CD4-positive, alpha-beta T cell treated with Interleukin-10 for 1 hour (primary cell): Measurements from ENCODE around the gene SLC12A9.

Source experiments
- DNase-seq: peaks from one replicate; pipeline ENCODE4 v3.0.0-alpha.2; 2020

Gene SLC12A9

DNA sequence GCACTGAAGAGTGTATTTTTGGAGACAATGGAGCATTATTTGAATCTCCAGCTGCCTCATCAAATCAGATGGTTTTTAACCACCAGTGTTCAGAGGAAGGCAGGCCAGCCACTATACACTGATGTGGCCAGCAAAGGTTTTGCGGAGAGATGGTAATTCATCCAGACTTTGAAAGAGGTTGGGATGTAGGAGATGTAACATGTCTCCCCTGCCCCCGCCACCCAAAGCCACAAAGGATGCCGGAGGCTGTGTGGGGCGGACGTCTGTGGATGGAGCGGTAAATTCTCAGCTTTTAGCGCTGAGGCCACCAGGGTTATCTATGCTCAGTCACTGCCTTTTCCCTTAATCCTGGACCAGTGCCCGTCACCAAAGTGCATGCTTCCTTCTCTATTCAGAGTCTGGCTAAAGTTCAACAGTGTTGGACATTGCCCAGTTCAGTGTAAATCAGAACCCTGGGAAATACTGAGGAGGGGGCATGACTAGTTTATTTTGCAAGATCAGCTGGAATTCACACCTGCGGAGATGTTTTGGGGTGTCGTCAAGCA lies 11.0 kb downstream of the SLC12A9 start:
- no peak for DNase-seq

DNA sequence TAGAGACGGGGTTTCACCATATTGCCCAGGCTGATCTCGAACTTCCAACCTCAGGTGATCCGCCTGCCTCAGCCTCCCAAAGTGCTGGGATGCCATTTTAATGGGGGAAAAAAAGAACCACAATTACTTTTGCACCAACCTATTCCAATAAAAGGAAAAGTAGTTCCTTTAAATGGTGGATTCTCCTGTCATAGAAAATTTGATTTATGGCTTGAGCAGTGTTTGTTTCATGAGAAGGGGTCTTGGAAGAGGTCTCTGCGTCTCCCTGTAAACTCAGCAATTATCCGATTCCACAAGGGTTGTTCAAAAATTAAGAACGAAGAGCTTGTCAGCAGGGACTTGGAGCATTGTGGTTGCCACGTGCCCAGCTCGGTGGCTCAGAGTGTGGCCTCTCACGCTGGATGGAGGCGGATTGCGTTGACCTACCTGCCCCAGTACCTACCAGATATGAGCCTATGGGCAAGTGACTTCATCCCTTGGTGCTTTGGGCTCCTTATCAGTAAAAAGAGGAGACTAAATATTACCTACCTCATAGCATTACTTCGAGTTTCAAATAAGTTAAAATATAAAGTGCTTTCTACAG lies 11.8 kb downstream of the SLC12A9 start:
- no peak for DNase-seq

DNA sequence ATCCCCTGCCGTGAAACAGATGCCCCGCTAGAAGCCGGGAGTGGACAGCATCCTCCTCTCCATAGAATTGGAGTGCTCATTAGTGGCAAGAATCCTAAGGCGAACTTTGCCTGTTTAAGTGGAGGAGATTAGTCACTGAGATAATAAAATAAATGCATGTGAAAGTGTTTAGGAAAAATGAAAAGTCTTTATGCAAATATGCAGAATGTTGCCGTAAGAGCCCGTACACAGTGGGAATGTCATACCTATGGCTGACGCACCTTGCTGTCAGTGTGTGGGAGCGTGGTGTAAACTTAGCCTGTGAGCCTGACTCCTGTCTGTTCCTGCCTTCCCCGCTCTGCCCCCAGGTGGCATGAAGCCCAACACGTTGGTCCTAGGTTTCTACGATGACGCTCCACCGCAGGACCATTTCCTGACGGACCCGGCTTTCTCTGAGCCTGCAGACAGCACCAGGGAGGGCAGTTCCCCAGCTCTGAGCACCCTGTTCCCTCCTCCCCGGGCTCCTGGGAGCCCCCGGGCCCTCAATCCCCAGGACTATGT lies 12.9 kb downstream of the SLC12A9 start:
- no peak for DNase-seq

DNA sequence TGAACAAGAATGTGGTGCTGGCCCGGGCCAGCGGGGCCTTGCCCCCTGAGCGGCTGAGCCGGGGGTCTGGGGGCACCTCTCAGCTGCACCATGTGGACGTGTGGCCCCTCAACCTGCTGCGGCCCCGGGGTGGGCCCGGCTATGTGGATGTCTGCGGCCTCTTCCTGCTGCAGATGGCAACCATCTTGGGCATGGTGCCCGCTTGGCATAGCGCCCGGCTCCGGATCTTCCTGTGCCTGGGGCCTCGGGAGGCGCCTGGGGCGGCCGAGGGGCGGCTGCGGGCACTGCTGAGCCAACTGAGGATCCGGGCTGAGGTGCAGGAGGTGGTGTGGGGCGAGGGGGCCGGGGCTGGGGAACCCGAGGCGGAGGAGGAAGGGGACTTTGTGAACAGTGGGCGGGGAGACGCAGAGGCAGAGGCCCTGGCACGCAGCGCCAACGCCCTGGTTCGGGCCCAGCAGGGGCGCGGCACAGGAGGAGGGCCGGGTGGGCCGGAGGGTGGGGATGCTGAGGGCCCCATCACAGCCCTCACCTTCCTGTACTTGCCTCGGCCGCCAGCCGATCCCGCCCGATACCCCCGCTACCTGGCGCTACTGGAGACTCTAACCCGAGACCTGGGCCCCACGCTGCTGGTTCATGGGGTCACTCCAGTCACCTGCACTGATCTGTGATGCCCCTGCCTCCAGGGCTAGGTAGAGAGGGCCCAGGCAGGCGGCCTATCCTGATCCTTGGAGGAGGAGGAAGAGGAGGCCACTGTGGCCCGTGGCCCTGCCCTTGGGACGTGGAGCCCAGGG lies 13.6 kb downstream of the SLC12A9 start:
- no peak for DNase-seq

DNA sequence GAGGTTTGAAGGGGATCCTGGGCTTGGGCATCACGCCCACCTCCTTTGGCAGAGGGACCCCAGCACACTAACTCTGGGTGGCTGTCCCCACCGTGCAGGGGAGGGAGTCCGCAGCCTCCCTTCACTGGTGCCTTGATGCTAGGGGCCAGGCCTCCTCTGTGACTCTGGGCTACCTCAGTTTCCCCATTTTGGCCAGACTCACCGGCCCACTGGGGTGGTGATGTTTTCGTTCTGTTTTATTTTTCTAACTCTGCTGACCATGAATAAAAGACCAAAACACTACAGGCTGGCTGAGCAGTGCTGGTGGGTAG lies 14.2 kb downstream of the SLC12A9 start:
- no peak for DNase-seq

DNA sequence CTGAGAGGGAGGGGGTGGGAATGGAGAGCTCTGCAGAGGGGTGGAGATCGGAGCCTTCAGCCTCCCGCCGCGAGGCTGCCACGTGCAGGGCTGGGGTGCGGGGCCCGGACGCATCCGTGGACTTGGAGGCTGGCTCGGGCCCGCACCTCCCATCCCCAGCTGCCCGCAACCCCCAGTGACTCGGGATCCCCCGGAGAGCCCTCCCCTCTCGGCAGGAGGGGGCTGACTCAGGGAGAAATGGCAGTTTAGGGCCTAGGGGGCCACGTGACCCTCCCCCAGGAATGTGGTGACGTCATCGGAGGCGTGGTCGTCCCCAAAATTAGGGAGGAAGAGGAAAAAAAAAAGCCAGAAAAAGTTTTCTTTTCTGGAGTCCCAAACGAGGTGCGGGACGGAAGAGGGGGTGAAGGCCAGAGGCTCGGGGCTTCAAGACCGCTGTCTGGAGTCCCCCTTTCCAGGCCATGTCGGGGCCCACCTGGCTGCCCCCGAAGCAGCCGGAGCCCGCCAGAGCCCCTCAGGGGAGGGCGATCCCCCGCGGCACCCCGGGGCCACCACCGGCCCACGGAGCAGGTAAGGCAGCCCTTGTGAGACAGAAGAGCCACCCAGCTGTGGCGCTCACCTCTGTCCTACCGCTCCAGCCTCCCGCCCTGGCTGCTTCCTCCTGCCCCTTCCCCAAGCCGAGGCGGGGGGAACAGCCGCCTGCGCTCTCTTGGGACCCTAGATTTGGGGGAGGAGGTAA lies 14.7 kb downstream of the SLC12A9 start, which contains the start of gene TRIP6:
TRIP6 (plus strand) TSS at position 348 of the 736 bp plus-strand sequence; CDS start at position 459, 111 bp downstream.
- DNase-seq = peak; percentile 53

DNA sequence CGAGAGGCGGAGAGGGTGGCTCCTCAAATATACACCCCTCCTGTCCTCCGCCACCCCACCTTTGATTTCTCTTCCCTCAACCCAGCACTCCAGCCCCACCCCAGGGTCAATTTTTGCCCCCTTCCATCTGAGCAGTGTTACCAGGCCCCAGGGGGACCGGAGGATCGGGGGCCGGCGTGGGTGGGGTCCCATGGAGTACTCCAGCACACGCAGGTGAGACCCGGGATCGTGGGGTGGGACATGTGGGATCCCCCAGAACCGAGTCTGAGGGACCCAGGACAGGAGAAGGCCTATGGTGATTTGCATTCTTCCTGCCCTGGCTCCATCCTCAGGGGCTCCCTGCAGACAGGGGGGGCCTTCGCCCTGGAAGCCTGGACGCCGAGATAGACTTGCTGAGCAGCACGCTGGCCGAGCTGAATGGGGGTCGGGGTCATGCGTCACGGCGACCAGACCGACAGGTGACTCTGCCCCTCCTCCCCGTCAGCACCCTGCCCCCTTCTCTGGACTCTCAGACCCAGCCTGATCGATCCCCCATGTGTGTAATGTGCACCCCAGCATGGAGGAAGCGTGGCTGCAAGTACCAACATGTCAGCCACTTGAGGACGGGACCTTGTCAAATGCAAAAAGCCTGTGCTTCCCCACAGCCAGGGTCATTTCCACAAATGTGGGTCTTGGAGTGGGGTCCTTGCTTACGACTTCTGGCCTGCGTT lies 15.4 kb downstream of the SLC12A9 start:
- no peak for DNase-seq

DNA sequence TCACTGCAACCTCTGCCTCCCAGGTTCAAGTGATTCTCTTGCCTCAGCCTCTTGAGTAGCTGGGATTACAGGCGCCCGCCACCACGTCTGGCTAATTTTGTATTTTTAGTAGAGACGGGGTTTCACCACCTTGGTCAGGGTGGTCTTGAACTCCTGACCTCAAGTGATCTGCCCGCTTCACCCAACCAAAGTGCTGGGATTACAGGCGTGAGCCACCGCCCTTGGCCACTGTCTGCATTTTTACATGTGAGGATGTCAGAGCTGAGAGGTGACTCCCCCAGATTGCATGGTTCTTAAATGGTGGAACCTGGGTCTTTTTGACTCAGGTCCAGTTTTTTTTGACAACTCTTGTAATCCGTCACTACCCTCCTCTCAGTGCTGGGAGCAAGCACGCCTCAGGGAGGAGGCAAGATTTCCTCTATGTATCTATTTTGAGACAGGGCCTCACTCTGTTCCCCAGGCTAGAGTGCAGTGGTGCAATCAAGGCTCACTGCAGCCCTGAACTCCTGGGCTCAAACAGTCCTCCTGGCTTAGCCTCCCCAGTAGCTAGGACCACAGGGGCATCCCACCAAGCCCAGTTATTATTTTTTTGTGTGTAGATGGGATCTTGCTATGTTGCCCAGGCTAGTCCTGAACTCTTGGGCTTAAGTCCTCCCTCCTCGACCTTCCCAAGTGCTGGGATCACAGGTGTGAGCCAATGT lies 21.2 kb downstream of the SLC12A9 start:
- DNase-seq = no peak

DNA sequence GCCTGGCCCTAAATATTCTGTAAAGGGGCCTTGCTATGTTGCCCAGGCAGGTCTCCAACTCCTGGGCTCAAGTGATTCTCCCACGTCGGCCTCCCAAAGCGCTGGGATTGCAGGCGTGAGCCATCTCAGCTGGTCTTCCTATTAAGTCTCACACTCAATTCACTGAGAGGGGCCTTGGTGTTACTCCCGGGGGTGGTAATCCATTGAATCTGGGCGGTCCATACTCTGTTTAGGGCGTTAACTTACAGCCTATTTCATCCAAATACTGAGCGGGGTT lies 21.7 kb downstream of the SLC12A9 start:
- no peak for DNase-seq

DNA sequence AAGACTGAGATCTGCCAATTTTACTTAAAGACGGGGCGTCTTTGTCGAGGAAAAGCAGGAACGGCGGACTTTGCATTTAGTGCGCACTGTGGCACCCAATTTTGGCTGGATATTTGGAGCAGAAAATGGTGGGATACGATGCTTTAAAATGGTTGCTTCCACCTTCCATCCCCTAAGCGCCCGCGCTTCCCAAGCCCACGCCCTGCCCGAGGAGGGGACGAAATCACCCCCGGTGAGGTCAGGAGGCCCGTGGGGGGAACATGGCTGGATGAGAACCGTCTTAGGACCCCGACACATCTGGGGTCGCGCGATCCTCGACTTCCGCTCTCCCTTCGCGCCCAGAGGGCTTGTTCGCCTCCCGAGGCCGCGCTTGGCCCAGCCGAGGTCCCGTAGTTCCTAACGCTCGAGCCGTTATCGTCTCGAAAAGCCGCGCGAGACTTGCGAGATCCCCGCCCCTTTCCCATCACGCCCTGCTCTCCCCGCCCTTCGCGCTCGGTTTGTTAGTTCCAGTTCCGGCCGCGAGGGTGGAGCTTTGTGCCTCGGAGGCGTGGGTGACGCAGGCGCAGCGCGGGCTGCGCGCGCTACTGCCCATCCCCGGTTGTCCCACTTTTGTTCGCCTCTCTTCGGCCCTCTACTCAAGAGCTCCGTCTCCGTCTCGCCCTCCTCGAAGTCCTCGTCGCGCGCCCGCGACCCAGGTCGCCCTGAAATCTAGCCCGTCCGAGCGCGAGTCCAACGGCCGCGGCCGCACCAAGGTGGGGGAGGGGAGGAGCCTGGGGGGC lies 22.3 kb downstream of the SLC12A9 start, which contains the start of gene SRRT:
SRRT (plus strand) TSS at position 527 of the 779 bp plus-strand sequence. CDS start 488 bp downstream, outside the sequence.
- DNase-seq = peak; percentile 99

DNA sequence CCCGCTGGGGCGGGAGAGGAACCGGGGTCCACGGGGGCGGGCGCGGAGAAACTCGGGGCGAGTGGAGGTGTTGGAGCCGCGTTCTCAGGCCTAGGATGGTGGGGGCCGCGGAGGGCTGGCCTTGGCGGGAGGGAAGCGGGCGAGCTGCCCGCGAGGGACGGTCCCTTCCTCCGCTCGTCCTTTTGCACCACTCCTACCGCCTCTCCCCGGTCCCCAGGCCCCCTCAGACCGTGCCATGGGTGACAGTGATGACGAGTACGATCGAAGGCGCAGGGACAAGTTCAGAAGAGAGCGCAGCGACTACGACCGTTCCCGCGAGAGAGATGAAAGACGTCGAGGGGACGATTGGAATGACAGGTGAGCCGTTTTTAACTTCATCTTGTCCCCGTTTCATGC lies 22.8 kb downstream of the SLC12A9 start:
- peak; percentile 35 for DNase-seq

DNA sequence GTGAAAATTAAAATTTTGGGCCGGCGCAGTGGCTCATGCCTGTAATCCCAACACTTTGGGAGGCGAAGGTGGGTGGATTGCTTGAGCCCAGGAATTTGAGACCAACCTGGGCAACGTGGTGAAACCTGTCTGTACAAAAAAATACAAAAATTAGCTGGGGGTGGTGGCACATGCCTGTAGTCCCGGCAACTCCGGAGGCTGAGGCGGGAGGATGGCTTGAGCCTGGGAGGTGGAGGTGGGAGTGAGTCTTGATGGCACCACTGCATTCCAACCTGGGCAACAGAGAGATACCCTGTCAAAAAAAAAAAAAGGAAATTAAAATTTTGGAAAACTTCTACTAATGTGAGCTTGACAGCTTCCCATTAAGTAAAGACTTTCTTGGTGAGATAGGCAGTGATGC lies 25.5 kb downstream of the SLC12A9 start:
- no peak for DNase-seq

DNA sequence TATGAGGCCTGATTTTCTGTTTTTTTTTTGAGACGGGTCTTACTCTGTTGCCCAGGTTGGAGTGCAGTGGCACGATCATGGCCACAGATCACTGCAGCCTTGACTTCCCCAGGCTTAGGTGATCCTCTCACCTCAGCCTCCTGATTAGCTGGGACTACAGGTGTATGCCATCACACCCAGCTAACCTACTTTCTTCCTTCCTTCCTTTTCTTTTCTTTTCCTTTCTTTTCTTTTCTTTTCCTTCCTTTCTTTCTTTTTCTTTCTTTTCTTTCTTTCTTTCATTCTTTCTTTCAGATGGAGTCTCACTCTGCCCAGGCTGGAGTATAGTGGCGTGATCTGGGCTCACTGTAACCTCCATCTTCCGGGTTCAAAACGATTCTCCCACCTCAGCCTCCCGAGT lies 26.2 kb downstream of the SLC12A9 start:
- no peak for DNase-seq

DNA sequence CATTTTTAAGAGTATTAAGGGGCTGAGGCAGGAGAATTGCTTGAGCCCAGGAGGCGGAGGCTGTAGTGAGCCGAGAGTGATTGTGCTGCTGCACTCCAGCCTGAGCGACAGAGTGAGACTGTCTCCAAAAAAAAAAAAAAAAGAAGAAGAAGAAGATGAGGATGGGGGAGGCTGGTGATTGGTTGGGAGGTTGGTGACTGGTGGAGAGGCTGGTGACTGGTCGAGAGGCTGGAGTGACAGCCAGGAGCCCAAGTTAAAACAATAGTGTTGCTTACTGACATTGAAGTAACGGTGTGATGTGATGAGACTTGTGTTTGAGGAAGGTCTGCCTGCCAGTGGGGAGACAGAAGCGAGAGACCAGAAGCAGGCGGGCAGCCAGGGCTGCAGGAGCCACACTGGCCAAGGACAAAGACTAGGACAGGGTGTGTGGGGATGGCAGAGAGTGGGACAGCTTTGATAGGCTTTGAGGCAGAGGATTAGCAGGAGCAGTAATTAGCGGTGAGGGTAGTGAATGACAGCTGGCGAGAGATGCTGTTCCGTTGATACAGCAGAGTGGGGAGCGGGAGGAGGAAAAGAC lies 27.3 kb downstream of the SLC12A9 start:
- DNase-seq = no peak

DNA sequence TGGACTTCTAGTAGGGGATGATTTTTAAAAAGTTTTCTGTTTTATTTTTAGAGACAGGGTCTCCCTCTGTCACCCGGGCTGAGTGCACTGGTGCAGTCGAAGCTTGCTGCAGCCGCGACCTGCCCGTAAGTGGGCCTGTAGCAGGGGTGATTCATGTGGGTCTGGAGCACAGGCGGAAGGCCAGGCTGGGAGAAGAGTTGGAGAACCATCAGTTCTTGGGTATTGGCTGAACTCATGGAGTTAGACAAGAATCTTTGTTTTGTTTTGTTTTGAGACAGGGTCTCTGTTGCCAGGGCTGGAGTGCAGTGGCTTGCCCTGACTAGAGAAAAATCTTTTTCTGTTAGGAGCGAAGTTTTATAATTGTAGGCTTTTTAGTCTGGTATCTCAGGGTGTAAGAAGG lies 28.1 kb downstream of the SLC12A9 start:
- DNase-seq = no peak

DNA sequence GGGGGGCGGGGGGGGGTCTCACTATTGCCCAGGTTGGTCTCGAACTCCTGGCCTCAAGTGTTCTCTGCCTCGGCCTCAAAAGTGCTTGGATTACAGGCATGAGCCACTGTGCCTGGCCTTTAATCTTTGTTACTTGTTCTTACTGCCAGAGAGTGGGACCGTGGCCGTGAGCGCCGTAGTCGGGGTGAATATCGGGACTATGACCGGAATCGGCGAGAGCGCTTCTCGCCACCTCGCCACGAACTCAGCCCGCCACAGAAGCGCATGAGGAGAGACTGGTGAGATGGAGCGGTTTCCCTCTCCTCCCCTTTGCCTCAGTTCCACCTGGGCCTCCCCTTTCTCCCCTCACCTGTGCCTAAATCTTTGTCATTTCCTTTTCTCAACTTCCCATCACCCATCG lies 28.6 kb downstream of the SLC12A9 start:
- no peak for DNase-seq

DNA sequence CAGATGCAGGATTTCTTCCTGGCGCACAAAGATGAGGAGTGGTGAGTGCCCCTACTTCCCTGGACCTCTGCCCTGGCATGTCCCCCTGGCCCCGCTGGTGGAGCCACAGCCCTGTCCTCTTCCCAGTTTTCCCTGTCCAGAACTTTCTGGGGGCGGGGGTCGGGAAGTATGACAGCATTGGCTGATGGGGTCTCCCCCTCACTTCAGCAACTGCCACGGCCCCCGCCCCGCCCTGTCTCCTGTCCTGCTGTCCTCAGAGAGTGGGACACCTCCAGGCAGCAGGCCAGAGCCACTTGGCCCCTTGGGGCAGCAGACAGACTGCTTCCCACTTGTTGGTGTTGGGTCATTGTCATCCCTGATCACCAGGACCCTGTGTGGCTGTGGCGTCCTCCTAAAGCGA lies 29.7 kb downstream of the SLC12A9 start:
- no peak for DNase-seq

DNA sequence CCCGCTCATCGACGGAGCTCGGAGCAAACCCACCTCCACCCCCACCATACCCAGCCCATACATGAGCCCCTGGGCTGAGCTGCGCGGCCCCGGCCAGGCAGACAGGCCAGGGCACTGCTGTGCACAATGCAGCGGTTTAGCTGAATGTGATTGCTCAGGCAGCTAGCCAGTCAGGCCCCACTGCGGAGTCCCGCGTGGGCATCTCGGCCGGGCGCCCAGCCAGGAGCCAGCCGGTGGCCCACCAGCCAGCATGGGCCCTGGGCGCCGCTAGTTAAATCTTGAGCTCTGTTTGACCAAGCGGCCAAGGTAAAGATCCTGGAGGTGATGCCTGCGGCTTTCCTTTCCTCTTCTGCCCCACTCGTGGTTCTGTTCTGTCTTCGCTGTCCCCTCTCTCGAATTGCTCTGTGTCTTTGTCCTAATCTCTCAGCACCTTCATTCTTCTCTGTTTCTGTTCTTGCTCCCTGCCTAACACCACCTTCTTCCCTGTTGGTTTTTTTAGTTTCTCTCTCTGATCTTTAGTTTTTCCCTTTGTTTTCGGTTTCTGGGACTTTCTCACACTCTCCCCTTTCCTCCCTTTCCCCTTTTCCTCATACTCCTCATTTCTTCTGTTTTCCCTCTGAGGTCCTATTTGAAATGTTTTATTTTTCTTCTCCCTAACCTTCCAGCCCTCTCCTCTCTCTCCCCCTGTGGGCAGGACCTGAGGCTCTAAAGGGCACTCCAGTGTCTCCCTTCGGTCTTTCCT lies 30.4 kb downstream of the SLC12A9 start:
- no peak for DNase-seq

DNA sequence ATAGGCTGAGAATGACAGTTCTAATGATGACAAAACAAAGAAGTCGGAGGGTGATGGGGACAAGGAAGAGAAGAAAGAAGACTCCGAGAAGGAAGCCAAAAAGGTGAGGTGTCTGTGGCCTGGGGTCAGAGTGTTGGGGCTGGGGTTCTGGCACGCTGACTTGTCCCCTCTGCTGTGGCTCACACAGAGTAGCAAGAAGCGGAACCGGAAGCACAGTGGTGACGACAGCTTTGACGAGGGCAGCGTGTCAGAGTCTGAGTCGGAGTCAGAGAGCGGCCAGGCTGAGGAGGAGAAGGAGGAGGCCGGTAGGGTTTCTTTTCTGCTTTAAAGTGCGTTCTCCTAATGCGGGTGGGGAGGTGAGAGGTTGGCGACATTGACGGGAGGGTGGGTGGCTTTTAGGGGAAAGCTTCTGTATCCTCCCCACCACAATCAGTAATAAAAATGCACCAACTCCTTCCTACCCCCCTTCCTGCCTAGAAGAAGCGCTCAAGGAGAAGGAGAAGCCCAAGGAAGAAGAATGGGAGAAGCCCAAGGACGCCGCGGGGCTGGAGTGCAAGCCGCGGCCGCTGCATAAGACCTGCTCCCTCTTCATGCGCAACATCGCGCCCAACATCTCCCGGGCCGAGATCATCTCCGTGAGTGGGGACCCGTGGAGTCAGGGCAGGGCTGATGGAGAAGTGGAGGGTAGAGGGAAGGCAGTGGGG lies 32.4 kb downstream of the SLC12A9 start:
- peak; percentile 77 for DNase-seq
